ENCODE results near the gene CAD. TPM values are rescaled to one million over a fixed set of nuclear protein-coding genes. Genes with fewer than 3 reads are reported as not detected.

Gene CAD
- polyA plus RNA-seq, 1 donor from 2014 or later = 18.9 TPM

DNA sequence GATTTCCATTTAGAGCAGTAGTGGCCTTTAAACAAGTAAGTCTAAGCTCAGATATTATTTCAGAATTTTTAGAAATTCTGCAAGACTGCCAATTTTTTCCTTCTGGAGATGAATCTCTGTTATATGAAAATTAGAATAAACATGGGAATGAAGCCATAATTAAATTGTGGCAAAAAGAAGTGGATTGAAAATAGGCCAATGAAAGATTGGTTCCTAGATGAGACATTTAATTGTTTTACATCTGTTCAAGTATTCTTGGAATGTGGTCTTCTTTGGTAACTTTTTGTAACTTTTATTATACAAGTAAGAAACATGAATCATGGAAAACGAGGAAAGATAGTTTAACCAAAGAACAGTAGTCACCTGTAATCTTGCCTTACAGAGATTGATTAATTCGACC is 10.3 kb downstream of the CAD start:
- no peaks in the 10 kb centered on the region for H3K9me3 Mint-ChIP-seq
- no peak overlapping the region for H3K4me3 Mint-ChIP-seq
- H3K27ac Mint-ChIP-seq = no peak overlapping the region
- no peaks in the 10 kb centered on the region for H3K27me3 Mint-ChIP-seq
- H3K36me3 Mint-ChIP-seq = peaks cover 9% of the 10 kb centered on the region
- no peaks in the 10 kb centered on the region for H3K4me1 Mint-ChIP-seq

GRCh38 chr2:27231921-27232320 is 14.8 kb downstream of the CAD start:
- no peaks in the 10 kb centered on the region for H3K4me1 Mint-ChIP-seq
- peaks cover 11% of the 10 kb centered on the region for H3K36me3 Mint-ChIP-seq

GRCh38 chr2:27233341-27233740 is 16.2 kb downstream of the CAD start:
- no peaks in the 10 kb centered on the region for H3K27me3 Mint-ChIP-seq
- H3K4me1 Mint-ChIP-seq = peaks cover 0 to 2% (median 0%) of the 10 kb centered on the region in 3 donors
- peaks cover 8% of the 10 kb centered on the region for H3K36me3 Mint-ChIP-seq
- H3K4me3 Mint-ChIP-seq = no peak overlapping the region
- no peak overlapping the region for H3K27ac Mint-ChIP-seq
- no peaks in the 10 kb centered on the region for H3K9me3 Mint-ChIP-seq

More at GRCh38 chr2:27231921-27232320, 14.8 kb downstream of the CAD start:
- no peaks in the 10 kb centered on the region for H3K27me3 Mint-ChIP-seq
- peak overlapping the region in 1 of 3 donors; percentile 62 for H3K27ac Mint-ChIP-seq
- no peaks in the 10 kb centered on the region for H3K9me3 Mint-ChIP-seq
- no peak overlapping the region for H3K4me3 Mint-ChIP-seq

DNA sequence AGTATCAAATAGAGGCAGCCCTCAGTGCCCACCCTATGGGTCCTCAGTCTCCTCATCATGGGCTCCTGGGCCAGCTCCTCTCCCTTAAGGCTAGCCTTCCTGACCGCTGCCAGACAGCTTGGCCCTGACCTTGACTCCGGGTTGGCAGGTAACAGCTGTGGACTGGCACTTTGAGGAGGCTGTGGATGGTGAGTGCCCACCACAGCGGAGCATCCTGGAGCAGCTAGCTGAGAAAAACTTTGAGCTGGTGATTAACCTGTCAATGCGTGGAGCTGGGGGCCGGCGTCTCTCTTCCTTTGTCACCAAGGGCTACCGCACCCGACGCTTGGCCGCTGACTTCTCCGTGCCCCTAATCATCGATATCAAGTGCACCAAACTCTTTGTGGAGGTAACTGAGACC is 19.0 kb downstream of the CAD start:
- Mint-ChIP-seq H3K27ac (no peak overlapping the region), H3K36me3 (peaks cover 10% of the 10 kb centered on the region)

DNA sequence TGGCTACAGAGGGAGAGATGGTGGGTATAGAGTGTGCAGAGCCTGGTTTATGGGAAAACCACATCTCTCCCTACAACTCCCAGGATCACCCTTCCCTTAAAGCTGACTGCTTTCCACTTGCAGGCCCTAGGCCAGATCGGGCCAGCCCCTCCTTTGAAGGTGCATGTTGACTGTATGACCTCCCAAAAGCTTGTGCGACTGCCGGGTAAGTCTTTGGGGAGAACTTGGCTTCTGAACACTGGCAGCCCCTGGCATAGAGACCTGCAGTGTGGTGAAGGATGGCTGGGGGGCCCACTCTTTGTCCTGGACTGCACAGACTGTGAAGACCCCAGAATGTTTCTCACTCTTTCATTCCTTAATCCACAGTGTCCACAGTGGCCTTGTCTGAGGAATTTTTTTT is 19.5 kb downstream of the CAD start:
- Mint-ChIP-seq H3K36me3 (peaks cover 10% of the 10 kb centered on the region), H3K9me3 (no peaks in the 10 kb centered on the region), H3K27me3 (no peaks in the 10 kb centered on the region), H3K4me3 (no peak overlapping the region), H3K4me1 (peaks cover 0 to 2% (median 0%) of the 10 kb centered on the region in 3 donors), H3K27ac (no peak overlapping the region)

More for the DNA sequence above, 19.0 kb downstream of the CAD start:
- H3K4me3 Mint-ChIP-seq = no peak overlapping the region
- H3K27me3 Mint-ChIP-seq = no peaks in the 10 kb centered on the region
- peaks cover 0 to 2% (median 0%) of the 10 kb centered on the region in 3 donors for H3K4me1 Mint-ChIP-seq
- no peaks in the 10 kb centered on the region for H3K9me3 Mint-ChIP-seq

GRCh38 chr2:27237341-27237945 is 20.3 kb downstream of the CAD start:
- Mint-ChIP-seq H3K27me3 (no peaks in the 10 kb centered on the region), H3K9me3 (no peaks in the 10 kb centered on the region), H3K4me3 (no peak overlapping the region), H3K4me1 (peaks cover 0 to 2% (median 0%) of the 10 kb centered on the region in 3 donors), H3K27ac (no peak overlapping the region), H3K36me3 (peaks cover 10% of the 10 kb centered on the region)

GRCh38 chr2:27238976-27239375 is 21.8 kb downstream of the CAD start:
- Mint-ChIP-seq H3K27me3 (no peaks in the 10 kb centered on the region), H3K4me1 (peaks cover 0 to 2% (median 0%) of the 10 kb centered on the region in 3 donors), H3K4me3 (no peak overlapping the region), H3K36me3 (peaks cover 5% of the 10 kb centered on the region), H3K9me3 (no peaks in the 10 kb centered on the region), H3K27ac (no peak overlapping the region)

- H3K27ac Mint-ChIP-seq = no peak overlapping the region
- H3K36me3 Mint-ChIP-seq = peaks cover 4% of the 10 kb centered on the region
- H3K27me3 Mint-ChIP-seq = no peaks in the 10 kb centered on the region
- H3K9me3 Mint-ChIP-seq = no peaks in the 10 kb centered on the region
- H3K4me1 Mint-ChIP-seq = peaks cover 0 to 2% (median 0%) of the 10 kb centered on the region in 3 donors
- no peak overlapping the region for H3K4me3 Mint-ChIP-seq
Observed at GRCh38 chr2:27240406-27240805, 23.2 kb downstream of the CAD start.

GRCh38 chr2:27241761-27242613 is 24.8 kb downstream of the CAD start:
- Mint-ChIP-seq H3K27me3 (no peaks in the 10 kb centered on the region), H3K4me1 (peaks cover 0 to 2% (median 0%) of the 10 kb centered on the region in 3 donors), H3K9me3 (no peaks in the 10 kb centered on the region), H3K4me3 (no peak overlapping the region), H3K27ac (no peak overlapping the region), H3K36me3 (peaks cover 4% of the 10 kb centered on the region)

GRCh38 chr2:27242614-27242951 is 25.4 kb downstream of the CAD start:
- Mint-ChIP-seq H3K36me3 (peaks cover 4% of the 10 kb centered on the region), H3K4me1 (peaks cover 0 to under 1% (median 0%) of the 10 kb centered on the region in 3 donors), H3K9me3 (no peaks in the 10 kb centered on the region), H3K27me3 (no peaks in the 10 kb centered on the region), H3K27ac (no peak overlapping the region), H3K4me3 (no peak overlapping the region)

- Mint-ChIP-seq H3K27me3 (no peaks in the 10 kb centered on the region), H3K4me3 (no peak overlapping the region)
Observed at GRCh38 chr2:27243391-27244130, 26.4 kb downstream of the CAD start.

DNA sequence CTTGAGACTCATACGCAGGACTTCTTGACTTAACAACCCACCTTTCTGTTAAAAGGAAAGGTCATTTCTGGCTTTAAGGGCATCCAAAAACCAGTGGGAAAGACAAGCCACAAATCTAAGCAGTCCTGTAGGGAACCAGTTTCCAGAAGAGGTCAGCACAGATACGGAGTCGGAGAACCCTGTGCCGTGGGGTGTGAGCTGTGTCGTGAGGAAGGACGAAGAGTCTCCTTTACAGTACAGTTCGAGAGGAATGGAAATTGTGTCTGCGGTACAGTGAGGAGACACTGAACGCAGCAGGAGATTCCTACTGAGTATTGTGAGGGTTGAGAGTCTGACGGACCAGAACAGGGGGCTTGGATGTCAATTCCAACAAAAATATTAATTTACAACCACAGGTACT is 27.9 kb downstream of the CAD start:
- Mint-ChIP-seq H3K4me1 (no peaks in the 10 kb centered on the region), H3K4me3 (no peak overlapping the region), H3K9me3 (no peaks in the 10 kb centered on the region), H3K27me3 (no peaks in the 10 kb centered on the region), H3K27ac (no peak overlapping the region), H3K36me3 (peaks cover 4% of the 10 kb centered on the region)

More at GRCh38 chr2:27243391-27244130, 26.4 kb downstream of the CAD start:
- Mint-ChIP-seq H3K9me3 (no peaks in the 10 kb centered on the region), H3K4me1 (no peaks in the 10 kb centered on the region), H3K36me3 (peaks cover 4% of the 10 kb centered on the region), H3K27ac (no peak overlapping the region)

GRCh38 chr2:27245626-27246025 is 28.5 kb downstream of the CAD start:
- Mint-ChIP-seq H3K27me3 (peaks cover 3% of the 10 kb centered on the region), H3K4me1 (no peaks in the 10 kb centered on the region), H3K36me3 (peaks cover 2% of the 10 kb centered on the region), H3K27ac (no peak overlapping the region), H3K9me3 (no peaks in the 10 kb centered on the region), H3K4me3 (no peak overlapping the region)

GRCh38 chr2:27247893-27248292 is 30.7 kb downstream of the CAD start:
- no peak overlapping the region for H3K27ac Mint-ChIP-seq
- no peaks in the 10 kb centered on the region for H3K9me3 Mint-ChIP-seq
- H3K4me1 Mint-ChIP-seq = peaks cover 0 to 6% (median 0%) of the 10 kb centered on the region in 3 donors
- H3K36me3 Mint-ChIP-seq = peaks cover 2% of the 10 kb centered on the region
- peaks cover 15% of the 10 kb centered on the region for H3K27me3 Mint-ChIP-seq
- H3K4me3 Mint-ChIP-seq = no peak overlapping the region
